ENCODE results near the gene GRM1. TPM values are rescaled to one million over a fixed set of nuclear protein-coding genes. Genes with fewer than 3 reads are reported as not detected.

Gene GRM1
- total RNA-seq, 4 donors from 2014 or later, result under 0.01 TPM; not detected in 2

- TF ChIP-seq CTCF (IDR thresholded peaks at IDR 0.05; ENCODE audit: low read depth), result no peak
Measured at GRCh38 chr6:146434732-146435390, 406.0 kb downstream of the GRM1 start.

- TF ChIP-seq CTCF (IDR thresholded peaks at IDR 0.05; ENCODE audit: low read depth), result no peak
Measured at GRCh38 chr6:146441907-146442306, 413.0 kb downstream of the GRM1 start.

GRCh38 chr6:146444189-146444588 lies 415.3 kb downstream of the GRM1 start:
- no peak for TF ChIP-seq CTCF (IDR thresholded peaks at IDR 0.05; ENCODE audit: low read depth)

- no peak for TF ChIP-seq CTCF (IDR thresholded peaks at IDR 0.05; ENCODE audit: low read depth)
Measured at GRCh38 chr6:146445233-146445632, 416.4 kb downstream of the GRM1 start.

GRCh38 chr6:146456886-146457285 lies 428.0 kb downstream of the GRM1 start:
- no peak for TF ChIP-seq CTCF (IDR thresholded peaks at IDR 0.05; ENCODE audit: low read depth)

GRCh38 chr6:146460941-146461340 lies 432.1 kb downstream of the GRM1 start:
- TF ChIP-seq CTCF (IDR thresholded peaks at IDR 0.05; ENCODE audit: low read depth), result no peak

- TF ChIP-seq CTCF (IDR thresholded peaks at IDR 0.05; ENCODE audit: low read depth), result no peak
Measured at GRCh38 chr6:146470091-146470770, 441.4 kb downstream of the GRM1 start.
